HG03354 (cell line): ENCODE data around the gene TMEM126B.

Experiments used
- ATAC-seq: cut with Tn5 transposase; IDR thresholded peaks from one replicate; pipeline ENCODE4 v1.9.1; 2021; ENCODE audit warnings: mild to moderate bottlenecking; ENCODE audit not compliant: unreplicated experiment, poor library complexity, severe bottlenecking

The TMEM126B gene

GRCh38 chr11:85673393-85673792, 45.0 kb downstream of the TMEM126B start:
- ATAC-seq, result no peak

- no peak for ATAC-seq
These were observed 51.2 kb downstream of the TMEM126B start for GRCh38 chr11:85679576-85679975.

- no peak for ATAC-seq
These were observed 52.5 kb downstream of the TMEM126B start for GRCh38 chr11:85680897-85681296.

- peak; percentile 90 for ATAC-seq
These were observed 54.2 kb downstream of the TMEM126B start for GRCh38 chr11:85682330-85683305.

- no peak for ATAC-seq
These were observed 56.9 kb downstream of the TMEM126B start for GRCh38 chr11:85685125-85685819.

- ATAC-seq, result no peak
These were observed 57.5 kb downstream of the TMEM126B start, which contains the start of gene CCDC89 for GRCh38 chr11:85685820-85686459. TSS of gene CCDC89 (minus strand) at chr11:85686195. CDS start at chr11:85686130, 65 bp downstream.
